Measurements from ENCODE around the gene PSMB11.

DNA sequence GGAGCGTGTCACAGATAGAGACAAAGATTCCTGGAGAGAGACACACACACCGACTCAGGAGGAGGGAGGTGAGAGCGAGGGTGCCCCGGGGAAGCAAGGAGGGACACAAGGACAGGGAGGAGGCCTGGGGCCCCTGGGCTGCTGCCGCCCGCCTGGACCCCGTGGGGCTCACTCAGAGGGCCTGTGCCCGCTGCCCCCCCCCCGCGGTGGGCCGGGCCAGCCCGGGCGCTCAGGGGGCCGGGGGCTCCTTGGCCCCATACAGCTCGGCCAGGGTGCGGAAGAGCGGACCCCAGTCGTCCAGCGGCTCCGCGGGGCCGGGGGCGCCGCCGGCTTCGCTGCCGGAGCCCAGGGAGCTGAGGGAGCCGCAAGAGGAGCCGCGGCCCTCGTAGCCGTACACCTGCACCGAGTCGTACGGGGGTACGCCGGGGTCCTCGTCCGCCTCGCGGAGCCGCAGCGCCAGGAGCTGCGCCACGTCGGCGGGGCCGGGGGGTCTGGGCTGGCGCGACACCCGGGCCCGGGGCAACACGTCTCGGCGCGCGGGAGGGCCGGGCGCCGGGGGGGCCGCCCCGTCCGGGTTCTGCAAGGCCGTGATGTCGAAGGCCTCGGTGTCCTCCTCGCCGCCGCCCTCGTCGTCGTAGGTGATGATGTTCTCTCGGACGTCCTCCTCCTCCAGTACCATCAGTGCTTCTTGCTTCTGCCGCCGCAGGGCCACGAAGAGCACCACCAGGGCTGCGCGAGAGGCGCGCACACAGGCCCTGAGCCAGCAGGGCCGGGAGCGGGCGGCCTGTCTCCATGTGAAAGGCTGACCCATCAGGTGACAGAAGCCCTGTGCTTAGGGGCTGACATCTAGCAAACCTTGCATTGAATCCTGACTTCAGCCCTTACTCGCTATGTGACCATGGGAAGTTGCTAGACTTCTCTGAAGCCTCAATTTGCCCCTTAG is 6.0 kb downstream of the PSMB11 start:
- TF ChIP-seq, protein P1, sequence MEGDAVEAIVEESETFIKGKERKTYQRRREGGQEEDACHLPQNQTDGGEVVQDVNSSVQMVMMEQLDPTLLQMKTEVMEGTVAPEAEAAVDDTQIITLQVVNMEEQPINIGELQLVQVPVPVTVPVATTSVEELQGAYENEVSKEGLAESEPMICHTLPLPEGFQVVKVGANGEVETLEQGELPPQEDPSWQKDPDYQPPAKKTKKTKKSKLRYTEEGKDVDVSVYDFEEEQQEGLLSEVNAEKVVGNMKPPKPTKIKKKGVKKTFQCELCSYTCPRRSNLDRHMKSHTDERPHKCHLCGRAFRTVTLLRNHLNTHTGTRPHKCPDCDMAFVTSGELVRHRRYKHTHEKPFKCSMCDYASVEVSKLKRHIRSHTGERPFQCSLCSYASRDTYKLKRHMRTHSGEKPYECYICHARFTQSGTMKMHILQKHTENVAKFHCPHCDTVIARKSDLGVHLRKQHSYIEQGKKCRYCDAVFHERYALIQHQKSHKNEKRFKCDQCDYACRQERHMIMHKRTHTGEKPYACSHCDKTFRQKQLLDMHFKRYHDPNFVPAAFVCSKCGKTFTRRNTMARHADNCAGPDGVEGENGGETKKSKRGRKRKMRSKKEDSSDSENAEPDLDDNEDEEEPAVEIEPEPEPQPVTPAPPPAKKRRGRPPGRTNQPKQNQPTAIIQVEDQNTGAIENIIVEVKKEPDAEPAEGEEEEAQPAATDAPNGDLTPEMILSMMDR (conservative IDR thresholded peaks at IDR 0.05), result no peak
- no peak for TF ChIP-seq EZH2 (IDR thresholded peaks at IDR 0.05; ENCODE audit: low read depth)
